KG1 (cell line): ENCODE results near the gene EPC2.
A peak's percentile ranks its signal among the peaks of the same experiment; 100 is the strongest.

Experiments used
- DNase-seq: peaks from one replicate; lab custom pipeline; 2025; lab: John Stamatoyannopoulos, UW

The EPC2 gene

GRCh38 chr2:148643998-148644882 lies at the start of gene EPC2:
Gene EPC2, plus strand, starts transcription at chr2:148644751. Its CDS starts 267 bp downstream, at chr2:148645018.
- DNase-seq: peak; percentile 47

DNA sequence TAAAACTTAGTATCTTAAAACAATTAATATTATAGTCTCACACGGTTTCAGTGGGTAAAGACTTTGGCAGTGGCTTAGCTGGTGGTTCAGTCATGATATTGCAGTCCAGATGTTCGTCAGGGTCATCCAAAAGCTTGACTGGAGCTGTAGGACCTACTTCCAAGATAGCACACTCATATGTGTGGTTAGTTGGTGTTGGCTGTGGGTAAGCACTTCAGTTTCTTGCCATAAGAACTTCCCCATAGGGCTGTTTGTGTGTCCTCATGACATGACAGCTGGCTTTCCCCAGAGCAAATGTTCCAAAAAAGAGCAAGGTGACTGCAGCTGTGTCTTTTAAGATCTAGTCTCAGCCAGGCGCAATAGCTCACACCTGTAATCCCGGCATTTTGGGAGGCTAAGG lies 48.5 kb upstream of the EPC2 start:
- DNase-seq: no peak

DNA sequence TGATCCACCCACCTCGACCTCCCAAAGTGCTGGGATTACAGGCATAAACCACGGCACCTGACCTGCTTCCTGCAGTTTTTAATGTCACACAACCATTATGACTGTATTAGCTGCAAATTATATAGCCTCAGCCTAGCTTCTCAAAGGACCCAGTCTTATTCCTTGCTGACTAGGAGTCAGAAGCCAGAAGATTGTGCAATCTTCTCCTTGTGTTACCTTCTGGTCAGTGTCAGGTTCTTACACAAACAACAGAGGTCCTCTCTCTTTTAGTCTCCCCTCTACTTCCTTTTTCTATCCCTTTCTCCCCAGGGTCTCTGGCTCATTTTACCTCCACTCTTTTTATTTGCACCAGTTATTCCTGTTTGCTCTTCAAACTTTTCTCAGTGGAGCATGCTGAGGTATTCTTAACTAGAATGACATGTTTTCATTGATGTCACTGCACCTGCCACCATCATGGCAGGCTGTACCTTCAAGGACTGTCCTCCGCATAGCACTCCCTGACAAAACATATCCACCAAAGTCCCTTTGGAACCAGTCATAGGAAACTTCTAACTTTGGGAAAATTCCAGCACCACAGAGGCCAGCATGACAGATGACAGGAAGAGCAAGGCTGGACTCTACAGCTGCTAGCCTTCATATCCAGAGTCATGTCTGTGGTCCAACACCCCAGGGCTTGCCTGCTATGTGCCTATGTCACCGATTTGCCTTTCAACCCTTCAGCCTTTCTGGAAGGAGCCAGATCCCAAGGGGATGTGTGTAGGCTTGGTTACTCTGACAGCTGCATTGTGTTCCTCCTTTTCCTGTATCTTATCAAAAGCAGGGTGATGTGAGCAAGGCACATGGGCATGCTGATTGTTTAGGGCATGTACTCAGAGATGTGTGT lies 45.2 kb upstream of the EPC2 start:
- no peak for DNase-seq

DNA sequence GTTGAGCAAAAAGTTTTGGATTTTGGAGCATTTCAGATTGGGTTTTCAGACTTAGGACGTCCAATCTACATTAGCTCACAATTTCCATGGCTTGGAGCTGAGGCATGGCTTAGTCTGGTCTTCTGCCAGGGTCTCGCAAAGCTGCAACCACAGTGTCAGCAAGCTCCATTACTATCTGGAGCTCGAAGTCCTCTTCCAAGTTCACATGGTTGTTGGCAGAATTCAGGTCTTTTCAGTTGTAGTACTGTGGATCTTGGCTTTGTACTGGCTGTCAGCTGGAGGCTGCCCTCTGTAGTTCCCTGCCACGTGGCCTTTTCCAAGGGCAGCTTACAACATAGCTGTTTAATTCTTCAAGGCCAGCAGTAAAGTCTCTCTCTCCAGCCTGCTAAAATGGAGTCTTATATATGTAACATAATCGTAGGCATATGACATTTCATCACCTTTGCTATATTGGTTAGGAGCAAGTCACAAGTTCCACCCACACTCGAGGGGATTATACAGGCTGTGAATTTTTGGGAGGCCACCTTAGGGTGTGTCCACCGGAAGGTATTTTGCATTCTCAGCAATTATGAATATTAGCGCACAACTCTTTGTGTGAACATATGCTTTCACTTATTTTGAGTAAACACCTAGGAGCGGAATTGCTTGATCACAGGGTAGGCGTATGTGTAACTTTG lies 41.5 kb upstream of the EPC2 start:
- DNase-seq: no peak

- no peak for DNase-seq
Measured at GRCh38 chr2:148603562-148603920, 41.0 kb upstream of the EPC2 start.

DNA sequence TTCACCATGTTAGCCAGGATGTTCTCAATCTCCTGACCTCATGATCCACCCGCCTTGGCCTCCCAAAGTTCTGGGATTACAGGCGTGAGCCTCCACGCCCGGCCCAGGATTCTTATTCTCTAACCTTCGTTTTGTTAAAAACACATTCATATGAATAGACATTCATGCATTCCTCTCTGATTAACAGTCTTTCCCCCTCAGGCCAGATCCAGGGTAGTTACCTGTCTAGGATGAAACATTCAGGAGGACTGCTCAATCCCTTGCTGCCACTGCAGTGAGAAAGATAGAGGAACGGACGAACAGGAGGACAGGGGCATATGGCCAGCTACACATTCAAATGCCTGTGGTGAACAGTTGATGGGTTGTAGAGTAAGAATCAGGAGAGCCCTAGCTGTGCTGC lies 39.6 kb upstream of the EPC2 start:
- DNase-seq: no peak

GRCh38 chr2:148607566-148607965 lies 37.0 kb upstream of the EPC2 start:
- DNase-seq: no peak

GRCh38 chr2:148613231-148614013 lies 31.1 kb upstream of the EPC2 start:
- DNase-seq: no peak

DNA sequence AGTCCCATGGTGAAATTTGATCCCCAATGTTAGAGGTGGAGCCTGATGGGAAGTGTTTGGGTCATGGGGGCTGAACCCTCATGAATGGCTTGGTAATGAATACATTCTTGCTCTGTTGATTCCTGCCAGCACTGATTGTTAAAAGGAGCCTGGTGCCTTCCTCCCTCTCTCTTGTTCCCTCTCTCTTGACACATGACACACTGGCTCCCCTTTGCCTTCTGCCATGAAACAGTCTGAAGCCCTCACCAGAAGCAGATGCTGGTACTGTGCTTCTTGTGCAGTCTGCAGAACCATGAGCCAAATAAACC lies 30.6 kb upstream of the EPC2 start:
- no peak for DNase-seq

DNA sequence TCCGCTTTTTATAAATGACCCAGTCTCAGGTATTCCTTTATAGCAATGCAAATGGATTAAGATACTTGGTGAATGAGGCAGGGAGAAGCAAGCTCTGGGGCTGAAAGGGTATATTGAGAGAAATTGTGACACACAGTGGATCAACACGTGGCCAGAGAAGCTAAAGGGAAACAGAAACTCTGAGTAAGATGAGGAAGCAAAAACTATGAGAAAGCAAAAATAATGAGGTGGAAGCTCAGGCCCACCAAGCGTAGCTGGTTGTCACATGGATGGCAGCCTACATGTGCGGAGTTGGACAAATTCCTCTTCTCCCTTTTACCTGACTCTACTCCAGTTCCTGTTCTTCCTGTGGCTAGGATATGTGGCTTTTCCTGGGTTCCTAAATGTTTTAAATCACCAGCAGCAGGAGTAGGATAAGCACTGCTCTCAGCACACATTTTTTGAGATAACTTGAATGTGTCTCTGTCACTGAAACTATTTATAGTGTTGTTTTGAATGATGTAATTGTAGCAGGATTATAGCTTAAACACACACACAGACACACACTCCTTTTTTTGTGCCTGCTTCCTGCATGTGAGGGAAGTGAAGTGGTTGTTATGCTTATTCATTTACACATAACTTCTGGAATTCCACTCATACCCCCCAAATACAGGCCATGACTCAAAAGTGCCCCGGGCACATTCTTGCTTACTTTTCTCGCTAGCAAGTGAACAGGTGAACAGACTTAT lies 30.1 kb upstream of the EPC2 start:
- DNase-seq: peak; percentile 23

DNA sequence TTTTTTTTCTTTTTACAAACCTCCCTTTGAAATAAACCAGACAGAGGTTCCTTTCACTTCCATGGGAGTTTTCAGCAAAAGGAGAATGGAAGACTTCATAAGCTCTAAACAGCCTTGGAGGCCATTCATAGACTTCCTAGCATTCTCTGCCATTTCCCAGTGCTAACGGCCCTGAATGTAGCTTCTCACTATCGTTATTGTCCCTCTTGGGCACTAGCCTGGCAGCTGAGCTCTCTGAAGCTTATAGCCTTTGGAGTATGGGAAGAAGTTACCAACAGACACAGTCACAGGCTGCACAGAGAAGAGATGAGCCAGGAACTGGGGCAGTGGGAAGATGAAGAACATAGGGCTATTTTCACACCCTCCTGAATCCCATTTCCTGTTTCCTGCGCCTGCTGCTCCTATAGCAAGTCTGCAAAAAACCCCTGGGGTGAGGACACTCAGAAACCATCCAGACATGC lies 29.1 kb upstream of the EPC2 start:
- no peak for DNase-seq

- no peak for DNase-seq
Measured at GRCh38 chr2:148616662-148617061, 27.9 kb upstream of the EPC2 start.

- no peak for DNase-seq
Measured at GRCh38 chr2:148617219-148617618, 27.3 kb upstream of the EPC2 start.

- no peak for DNase-seq
Measured at GRCh38 chr2:148619560-148620195, 24.9 kb upstream of the EPC2 start.

DNA sequence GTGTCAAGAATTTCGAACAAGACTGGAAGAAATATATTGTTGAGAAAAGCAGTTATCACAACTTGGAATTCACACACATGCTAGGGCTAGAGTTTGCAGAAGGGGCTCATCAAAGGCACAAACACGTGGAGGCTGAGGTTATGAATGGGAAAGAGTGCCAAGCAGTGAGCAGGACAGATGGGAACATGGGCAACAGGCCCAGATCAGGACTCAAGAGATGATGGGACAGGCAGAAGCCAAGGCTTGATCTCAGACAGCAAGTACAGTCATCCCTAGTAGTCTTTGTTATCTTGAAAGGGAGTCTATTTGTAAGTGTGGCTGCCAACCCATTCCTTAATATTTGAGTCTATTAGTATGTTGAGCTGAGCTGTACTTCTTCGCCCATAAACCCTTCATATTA lies 22.2 kb upstream of the EPC2 start:
- no peak for DNase-seq

- DNase-seq: no peak
Measured at GRCh38 chr2:148623086-148623485, 21.5 kb upstream of the EPC2 start.

GRCh38 chr2:148627224-148627623 lies 17.3 kb upstream of the EPC2 start:
- DNase-seq: no peak

GRCh38 chr2:148634749-148635148 lies 9.8 kb upstream of the EPC2 start:
- no peak for DNase-seq

DNA sequence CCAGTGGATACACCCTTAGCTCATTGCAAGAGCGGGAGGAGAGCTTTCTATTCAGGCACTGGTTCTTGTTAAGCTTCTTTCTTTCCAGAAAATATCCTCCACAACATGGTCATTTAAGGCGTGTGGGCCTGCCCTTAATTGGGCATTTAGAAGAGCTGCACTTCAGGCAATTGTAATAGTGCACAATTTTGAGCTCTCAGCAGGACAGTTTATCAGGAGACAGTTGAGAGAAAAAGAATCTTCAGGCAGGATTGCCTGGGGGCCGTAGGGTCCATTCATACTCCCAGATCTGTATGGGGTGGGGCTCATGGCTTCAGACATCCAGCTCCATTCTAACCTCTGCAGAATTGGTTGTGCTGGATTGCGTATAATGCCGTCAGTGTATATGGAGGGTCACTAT lies 6.0 kb upstream of the EPC2 start:
- no peak for DNase-seq

DNA sequence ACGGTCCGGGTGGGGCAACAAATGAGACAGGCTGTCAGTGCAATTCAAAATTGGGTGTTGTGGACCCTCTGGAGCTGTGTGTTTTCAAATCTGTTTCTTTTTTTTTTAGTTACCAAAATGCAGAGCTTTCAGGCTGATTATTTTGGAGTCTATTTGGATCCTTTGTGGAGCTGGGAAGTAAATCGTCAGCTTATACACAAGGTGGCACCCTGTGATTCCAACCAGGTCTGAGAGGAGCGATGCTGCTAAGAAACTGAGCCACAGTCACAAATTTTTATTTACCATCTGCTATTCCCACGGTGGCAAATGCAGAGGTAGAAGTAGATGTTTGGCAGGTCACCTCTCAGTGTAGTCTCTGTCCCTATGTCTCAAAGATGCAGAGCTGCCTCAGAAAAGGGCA lies 3.8 kb upstream of the EPC2 start:
- DNase-seq: no peak
